BLaER1 treated with 17β-estradiol and CSF1 and Interleukin-3, amounts not matched to agents 10 nM and 100 nM (cell line): ENCODE results near the gene ADAMTS15.
A peak's percentile ranks its signal among the peaks of the same experiment; 100 is the strongest.

Experiments
- H3K27ac ChIP-seq, 11 experiments: shearing (Covaris generic); formaldehyde crosslinking; 2 replicates each; pipeline ENCODE4 v1.8.1; 2022
- H3K27me3 ChIP-seq, 11 experiments: shearing (Covaris generic); formaldehyde crosslinking; 2 replicates each; pipeline ENCODE4 v1.8.1; 2022
- H3K36me3 ChIP-seq, 11 experiments: shearing (Covaris generic); formaldehyde crosslinking; 2 replicates each; pipeline ENCODE4 v1.8.1; 2022
- H3K4me1 ChIP-seq, 10 experiments: shearing (Covaris generic); formaldehyde crosslinking; 2 replicates each; pipeline ENCODE4 v1.8.1; 2022
- H3K4me2 ChIP-seq, 11 experiments: shearing (Covaris generic); formaldehyde crosslinking; 2 replicates each; pipeline ENCODE4 v1.8.1; 2022
- H3K4me3 ChIP-seq, 10 experiments: shearing (Covaris generic); formaldehyde crosslinking; 2 replicates each; pipeline ENCODE4 v1.8.1; 2022
- H3K9ac ChIP-seq, 11 experiments: shearing (Covaris generic); formaldehyde crosslinking; 2 replicates each; pipeline ENCODE4 v1.8.1; 2022
- H3K9me3 ChIP-seq, 11 experiments: shearing (Covaris generic); formaldehyde crosslinking; replicated peaks in 1 of 11; 2 replicates each; pipeline ENCODE4 v1.8.1; 2022
- H4K20me1 ChIP-seq, 11 experiments: shearing (Covaris generic); formaldehyde crosslinking; 2 replicates each; pipeline ENCODE4 v1.8.1; 2022
- Cebpa-rat ChIP-seq, 11 experiments: shearing (Covaris generic); IDR thresholded peaks; 2 replicates each; pipeline ENCODE4 v1.8.1; 2022

Gene ADAMTS15

GRCh38 chr11:130415731-130416529, 32.5 kb upstream of the ADAMTS15 start:
- no peak overlapping the region for H3K4me2 ChIP-seq
- no peaks in the 10 kb centered on the region for H3K36me3 ChIP-seq
- H3K9me3 ChIP-seq = no peaks in the 10 kb centered on the region
- H3K27me3 ChIP-seq = peaks cover 0 to 10% (median 2%) of the 10 kb centered on the region in 11 experiments; a peak in 7 of 22 replicates
- no peak overlapping the region for H3K4me3 ChIP-seq
- no peak overlapping the region for H3K9ac ChIP-seq
- H3K27ac ChIP-seq = no peak overlapping the region
- peaks cover 0 to 9% (median 0%) of the 10 kb centered on the region in 11 experiments; a peak in 2 of 22 replicates for H4K20me1 ChIP-seq
- TF ChIP-seq Cebpa-rat (IDR thresholded peaks at IDR 0.05) = no peak
- peaks cover 0 to 22% (median 9%) of the 10 kb centered on the region in 10 experiments; a peak in 11 of 20 replicates for H3K4me1 ChIP-seq

GRCh38 chr11:130416530-130416882, 31.9 kb upstream of the ADAMTS15 start:
- Histone ChIP-seq H3K4me2 (no peak overlapping the region), H3K9ac (no peak overlapping the region), H3K27ac (no peak overlapping the region), H3K27me3 (peaks cover 0 to 16% (median 7%) of the 10 kb centered on the region in 11 experiments; a peak in 9 of 22 replicates), H4K20me1 (peaks cover 0 to 9% (median 0%) of the 10 kb centered on the region in 11 experiments; a peak in 2 of 22 replicates), H3K9me3 (no peaks in the 10 kb centered on the region), H3K36me3 (no peaks in the 10 kb centered on the region), H3K4me1 (peaks cover 0 to 28% (median 11%) of the 10 kb centered on the region in 10 experiments; a peak in 11 of 20 replicates), H3K4me3 (no peak overlapping the region)
- no peak for TF ChIP-seq Cebpa-rat (IDR thresholded peaks at IDR 0.05)

GRCh38 chr11:130416906-130417305, 31.5 kb upstream of the ADAMTS15 start:
- no peak overlapping the region for H3K27ac ChIP-seq
- peaks cover 0 to 30% (median 11%) of the 10 kb centered on the region in 10 experiments; a peak in 11 of 20 replicates for H3K4me1 ChIP-seq
- no peaks in the 10 kb centered on the region for H3K9me3 ChIP-seq
- peaks cover 0 to 20% (median 8%) of the 10 kb centered on the region in 11 experiments; a peak in 9 of 22 replicates for H3K27me3 ChIP-seq
- peaks cover 0 to 9% (median 0%) of the 10 kb centered on the region in 11 experiments; a peak in 2 of 22 replicates for H4K20me1 ChIP-seq
- no peak for TF ChIP-seq Cebpa-rat (IDR thresholded peaks at IDR 0.05)
- H3K36me3 ChIP-seq = no peaks in the 10 kb centered on the region
- no peak overlapping the region for H3K4me2 ChIP-seq
- H3K9ac ChIP-seq = no peak overlapping the region
- no peak overlapping the region for H3K4me3 ChIP-seq

- no peak overlapping the region for H3K27ac ChIP-seq
- H3K4me2 ChIP-seq = no peak overlapping the region
- no peaks in the 10 kb centered on the region for H3K9me3 ChIP-seq
- no peak overlapping the region for H3K9ac ChIP-seq
- peaks cover 0 to 11% (median 0%) of the 10 kb centered on the region in 11 experiments; a peak in 2 of 22 replicates for H4K20me1 ChIP-seq
- TF ChIP-seq Cebpa-rat (IDR thresholded peaks at IDR 0.05) = no peak
- no peak overlapping the region for H3K4me3 ChIP-seq
- peaks cover 0 to 30% (median 11%) of the 10 kb centered on the region in 10 experiments; a peak in 11 of 20 replicates for H3K4me1 ChIP-seq
- H3K27me3 ChIP-seq = peaks cover 0 to 26% (median 8%) of the 10 kb centered on the region in 11 experiments; a peak in 9 of 22 replicates
- no peaks in the 10 kb centered on the region for H3K36me3 ChIP-seq
Measured at GRCh38 chr11:130418210-130418609, 30.2 kb upstream of the ADAMTS15 start.

- Histone ChIP-seq H3K4me3 (no peak overlapping the region), H3K4me1 (peaks cover 0 to 28% (median 11%) of the 10 kb centered on the region in 10 experiments; a peak in 11 of 20 replicates), H4K20me1 (peaks cover 0 to 11% (median 0%) of the 10 kb centered on the region in 11 experiments; a peak in 2 of 22 replicates), H3K27me3 (peaks cover 0 to 31% (median 8%) of the 10 kb centered on the region in 11 experiments; a peak in 9 of 22 replicates), H3K4me2 (no peak overlapping the region), H3K27ac (no peak overlapping the region), H3K9me3 (no peaks in the 10 kb centered on the region), H3K36me3 (no peaks in the 10 kb centered on the region), H3K9ac (no peak overlapping the region)
- no peak for TF ChIP-seq Cebpa-rat (IDR thresholded peaks at IDR 0.05)
Measured at GRCh38 chr11:130418756-130419155, 29.7 kb upstream of the ADAMTS15 start.

- Histone ChIP-seq H3K27ac (no peak overlapping the region), H3K27me3 (peaks cover 9 to 50% (median 22%) of the 10 kb centered on the region in 11 experiments), H3K4me1 (peaks cover 0 to 17% (median 3%) of the 10 kb centered on the region in 10 experiments; a peak in 8 of 20 replicates), H3K9me3 (no peaks in the 10 kb centered on the region), H3K4me3 (no peak overlapping the region), H4K20me1 (peaks cover 0 to 10% (median 0%) of the 10 kb centered on the region in 11 experiments; a peak in 6 of 22 replicates), H3K9ac (0 out of 22 replicates have a peak overlapping the region, but pooled peaks of 1 of the 11 experiments have one; percentile 12), H3K36me3 (no peaks in the 10 kb centered on the region), H3K4me2 (peak overlapping the region in 5 of 11 experiments; percentile 3 to 70 (median 38); a peak in 9 of 22 replicates)
- no peak for TF ChIP-seq Cebpa-rat (IDR thresholded peaks at IDR 0.05)
Measured at GRCh38 chr11:130420478-130421198, 27.8 kb upstream of the ADAMTS15 start.

- no peaks in the 10 kb centered on the region for H3K9me3 ChIP-seq
- no peaks in the 10 kb centered on the region for H3K36me3 ChIP-seq
- H3K27ac ChIP-seq = no peak overlapping the region
- peaks cover 3 to 17% (median 5%) of the 10 kb centered on the region in 10 experiments; a peak in 13 of 20 replicates for H3K4me1 ChIP-seq
- H4K20me1 ChIP-seq = peaks cover 0 to 16% (median 0%) of the 10 kb centered on the region in 11 experiments; a peak in 8 of 22 replicates
- H3K4me2 ChIP-seq = peak overlapping the region in 5 of 11 experiments; percentile 3 to 70 (median 38); a peak in 9 of 22 replicates
- no peak overlapping the region for H3K4me3 ChIP-seq
- no peak for TF ChIP-seq Cebpa-rat (IDR thresholded peaks at IDR 0.05)
- 0 out of 22 replicates have a peak overlapping the region, but pooled peaks of 1 of the 11 experiments have one; percentile 12 for H3K9ac ChIP-seq
- peaks cover 15 to 55% (median 28%) of the 10 kb centered on the region in 11 experiments for H3K27me3 ChIP-seq
Measured at GRCh38 chr11:130421199-130421585, 27.3 kb upstream of the ADAMTS15 start.

GRCh38 chr11:130421697-130422096, 26.7 kb upstream of the ADAMTS15 start:
- Histone ChIP-seq H3K36me3 (no peaks in the 10 kb centered on the region), H3K9ac (no peak overlapping the region), H3K9me3 (no peaks in the 10 kb centered on the region), H3K4me2 (peak overlapping the region in 3 of 11 experiments; percentile 38 to 70 (median 57); a peak in 2 of 22 replicates), H3K4me3 (no peak overlapping the region), H4K20me1 (peaks cover 0 to 21% (median 1%) of the 10 kb centered on the region in 11 experiments; a peak in 8 of 22 replicates), H3K27me3 (peaks cover 20 to 60% (median 33%) of the 10 kb centered on the region in 11 experiments), H3K4me1 (peaks cover 4 to 17% (median 7%) of the 10 kb centered on the region in 10 experiments; a peak in 13 of 20 replicates), H3K27ac (no peak overlapping the region)
- no peak for TF ChIP-seq Cebpa-rat (IDR thresholded peaks at IDR 0.05)
